Measurements from ENCODE around the gene PPP1R7. TPM values are rescaled to one million over a fixed set of nuclear protein-coding genes. Genes with fewer than 3 reads are reported as not detected.

The PPP1R7 gene
- total RNA-seq, 3 donors from 2014 or later (not counting 1 experiment from before 2014, with no cell fraction given) = 57.8 to 66.3 (median 60.4) TPM

- no peak overlapping the region for H3K27ac ChIP-seq (ENCODE audit: low read length)
- no peak overlapping the region for H3K4me3 Mint-ChIP-seq
- H3K4me3 ChIP-seq (ENCODE audit: low read length) = no peak overlapping the region
- DNase-seq (peak in 1 of 2 donors; percentile 67), ATAC-seq (no peak)
- H3K27me3 ChIP-seq (ENCODE audit: control insufficient read depth, insufficient read depth, low read length) = no peaks in the 10 kb centered on the region
- no peaks in the 10 kb centered on the region for H3K4me1 Mint-ChIP-seq
- no peak for TF ChIP-seq CTCF (IDR thresholded peaks at IDR 0.05)
- intact Hi-C loops (cut with micrococcal nuclease) = no loop called here
- WGBS (ENCODE audit: insufficient coverage) = over 99% methylated on average over 16 of the region's 16 CpGs
- H3K9me3 Mint-ChIP-seq = no peaks in the 10 kb centered on the region
- peaks cover 26% of the 10 kb centered on the region for H3K4me1 ChIP-seq (ENCODE audit: control insufficient read depth, insufficient read depth, low read length)
- no peaks in the 10 kb centered on the region for H3K9me3 ChIP-seq (ENCODE audit: control insufficient read depth, insufficient read depth, low read length)
- no peak overlapping the region for H3K27ac Mint-ChIP-seq
- no peaks in the 10 kb centered on the region for H3K27me3 Mint-ChIP-seq (ENCODE audit: low read depth in 2 of 2)
- peaks cover 7% of the 10 kb centered on the region for H3K36me3 ChIP-seq (ENCODE audit: control insufficient read depth, insufficient read depth, low read length)
- no peaks in the 10 kb centered on the region for H3K36me3 Mint-ChIP-seq
These were observed 26.3 kb upstream of the PPP1R7 start for GRCh38 chr2:241123816-241124536.

GRCh38 chr2:241125626-241126025 lies 24.6 kb upstream of the PPP1R7 start:
- Mint-ChIP-seq H3K27me3 (ENCODE audit: low read depth in 2 of 2) (no peaks in the 10 kb centered on the region), H3K4me1 (no peaks in the 10 kb centered on the region), H3K4me3 (no peak overlapping the region), H3K36me3 (no peaks in the 10 kb centered on the region), H3K27ac (no peak overlapping the region), H3K9me3 (no peaks in the 10 kb centered on the region)
- 88% methylated on average over 13 of the region's 13 CpGs for WGBS (ENCODE audit: insufficient coverage)
- Histone ChIP-seq H3K27me3 (ENCODE audit: control insufficient read depth, insufficient read depth, low read length) (no peaks in the 10 kb centered on the region), H3K9me3 (ENCODE audit: control insufficient read depth, insufficient read depth, low read length) (no peaks in the 10 kb centered on the region), H3K36me3 (ENCODE audit: control insufficient read depth, insufficient read depth, low read length) (peaks cover 7% of the 10 kb centered on the region), H3K4me3 (ENCODE audit: low read length) (no peak overlapping the region), H3K27ac (ENCODE audit: low read length) (peak overlapping the region; percentile 1), H3K4me1 (ENCODE audit: control insufficient read depth, insufficient read depth, low read length) (peaks cover 33% of the 10 kb centered on the region)
- no peak for ATAC-seq
- intact Hi-C loops (cut with micrococcal nuclease) = no loop called here
- TF ChIP-seq CTCF (IDR thresholded peaks at IDR 0.05) = no peak
- peak in 1 of 2 donors; percentile 39 for DNase-seq

- H3K27ac Mint-ChIP-seq = no peak overlapping the region
- H3K4me1 Mint-ChIP-seq = no peaks in the 10 kb centered on the region
- H3K4me3 ChIP-seq (ENCODE audit: low read length) = no peak overlapping the region
- no peaks in the 10 kb centered on the region for H3K27me3 Mint-ChIP-seq (ENCODE audit: low read depth in 2 of 2)
- 96% methylated on average over 21 of the region's 21 CpGs for WGBS (ENCODE audit: insufficient coverage)
- H3K4me1 ChIP-seq (ENCODE audit: control insufficient read depth, insufficient read depth, low read length) = peaks cover 33% of the 10 kb centered on the region
- H3K27ac ChIP-seq (ENCODE audit: low read length) = no peak overlapping the region
- no peaks in the 10 kb centered on the region for H3K9me3 Mint-ChIP-seq
- H3K9me3 ChIP-seq (ENCODE audit: control insufficient read depth, insufficient read depth, low read length) = no peaks in the 10 kb centered on the region
- no peaks in the 10 kb centered on the region for H3K27me3 ChIP-seq (ENCODE audit: control insufficient read depth, insufficient read depth, low read length)
- ATAC-seq (no peak), DNase-seq (no peak)
- no peak overlapping the region for H3K4me3 Mint-ChIP-seq
- TF ChIP-seq CTCF (IDR thresholded peaks at IDR 0.05) = no peak
- intact Hi-C loops (cut with micrococcal nuclease) = no loop called here
- no peaks in the 10 kb centered on the region for H3K36me3 Mint-ChIP-seq
- H3K36me3 ChIP-seq (ENCODE audit: control insufficient read depth, insufficient read depth, low read length) = peaks cover 7% of the 10 kb centered on the region
These were observed 24.1 kb upstream of the PPP1R7 start for GRCh38 chr2:241126201-241126611.

- Mint-ChIP-seq H3K4me1 (no peaks in the 10 kb centered on the region), H3K27me3 (ENCODE audit: low read depth in 2 of 2) (no peaks in the 10 kb centered on the region), H3K27ac (no peak overlapping the region), H3K9me3 (no peaks in the 10 kb centered on the region), H3K4me3 (no peak overlapping the region), H3K36me3 (no peaks in the 10 kb centered on the region)
- Histone ChIP-seq H3K4me1 (ENCODE audit: control insufficient read depth, insufficient read depth, low read length) (peaks cover 33% of the 10 kb centered on the region), H3K9me3 (ENCODE audit: control insufficient read depth, insufficient read depth, low read length) (no peaks in the 10 kb centered on the region), H3K36me3 (ENCODE audit: control insufficient read depth, insufficient read depth, low read length) (peaks cover 5% of the 10 kb centered on the region), H3K4me3 (ENCODE audit: low read length) (no peak overlapping the region), H3K27ac (ENCODE audit: low read length) (peak overlapping the region; percentile 51), H3K27me3 (ENCODE audit: control insufficient read depth, insufficient read depth, low read length) (no peaks in the 10 kb centered on the region)
- ATAC-seq (no peak), DNase-seq (no peak)
- intact Hi-C loops (cut with micrococcal nuclease) = no loop called here
- 96% methylated on average over 18 of the region's 18 CpGs for WGBS (ENCODE audit: insufficient coverage)
- no peak for TF ChIP-seq CTCF (IDR thresholded peaks at IDR 0.05)
These were observed 23.5 kb upstream of the PPP1R7 start for GRCh38 chr2:241126771-241127202.
